WI38 (cell line): ENCODE measurements around the gene CRTC3.

ENCODE experiments used
- H3K4me3 ChIP-seq: 2 replicates; pipeline ENCODE4 v1.5.1; 2011; ENCODE audit warnings: low read depth, mild to moderate bottlenecking, control low read depth, low read length
- CTCF ChIP-seq: IDR thresholded peaks from 2 replicates; pipeline ENCODE4 v1.5.1; 2012; ENCODE audit warnings: low read depth, mild to moderate bottlenecking, control low read depth, low read length

CRTC3 gene

GRCh38 chr15:90609242-90610180, 79.8 kb downstream of the CRTC3 start:
- H3K4me3 ChIP-seq, result no peak overlapping the region
- TF ChIP-seq CTCF, result no peak

- no peak for TF ChIP-seq CTCF
- H3K4me3 ChIP-seq, result no peak overlapping the region
Measured at GRCh38 chr15:90610190-90610589, 80.5 kb downstream of the CRTC3 start.

GRCh38 chr15:90611157-90611556, 81.4 kb downstream of the CRTC3 start:
- no peak overlapping the region for H3K4me3 ChIP-seq
- no peak for TF ChIP-seq CTCF

GRCh38 chr15:90617171-90617570, 87.4 kb downstream of the CRTC3 start:
- TF ChIP-seq CTCF, result no peak
- H3K4me3 ChIP-seq, result no peak overlapping the region

GRCh38 chr15:90617668-90618097, 88.0 kb downstream of the CRTC3 start:
- no peak overlapping the region for H3K4me3 ChIP-seq
- no peak for TF ChIP-seq CTCF

- no peak for TF ChIP-seq CTCF
- H3K4me3 ChIP-seq, result no peak overlapping the region
Measured at GRCh38 chr15:90618330-90619125, 88.8 kb downstream of the CRTC3 start.

GRCh38 chr15:90619468-90619867, 89.7 kb downstream of the CRTC3 start:
- no peak for TF ChIP-seq CTCF
- H3K4me3 ChIP-seq, result no peak overlapping the region
